Activated T-helper 2 cell treated with anti-CD3 and anti-CD28 coated beads, Interferon-gamma antibody, Interleukin-2, Interleukin-4, amounts not matched to agents 10 μg/mL and 5 μg/mL and 100 μg/mL, durations not matched to agents 14 hours and 24 hours and 36 hours (primary cell): ENCODE measurements around the gene PDGFRB. TPM values are rescaled to one million over a fixed set of nuclear protein-coding genes. Genes with fewer than 3 reads are reported as not detected.

Experiments
- DNase-seq: peaks from one replicate; pipeline ENCODE4 v3.0.0; 2021; ENCODE audit warnings: low spot score
- H3K27ac Mint-ChIP-seq: one replicate; pipeline ENCODE4 v1.8.0; 2021; ENCODE audit warnings: mixed read lengths
- H3K27me3 Mint-ChIP-seq: one replicate; pipeline ENCODE4 v1.8.0; 2021; ENCODE audit warnings: low read depth, mixed read lengths
- H3K36me3 Mint-ChIP-seq: one replicate; pipeline ENCODE4 v1.8.0; 2021; ENCODE audit warnings: low read depth, mixed read lengths
- H3K4me1 Mint-ChIP-seq: one replicate; pipeline ENCODE4 v1.8.0; 2021; ENCODE audit warnings: low read depth, mixed read lengths
- H3K4me3 Mint-ChIP-seq: one replicate; pipeline ENCODE4 v1.8.0; 2021; ENCODE audit warnings: low read depth, mild to moderate bottlenecking, moderate library complexity, mixed read lengths
- H3K9me3 Mint-ChIP-seq: one replicate; pipeline ENCODE4 v1.8.0; 2021; ENCODE audit warnings: mixed read lengths
- intact Hi-C: fragments of 100-400 bp; cut with micrococcal nuclease; formaldehyde crosslinking; loops from one replicate; pipeline ENCODE4 v1.15.1; 2023
- total RNA-seq: library from RNA; stranded (reverse); gene quantifications from 2 replicates; pipeline ENCODE4 v1.2.3, GENCODE V29; 2022

PDGFRB gene
- total RNA-seq, 1 donor from 2014 or later, result 1.3 TPM

DNA sequence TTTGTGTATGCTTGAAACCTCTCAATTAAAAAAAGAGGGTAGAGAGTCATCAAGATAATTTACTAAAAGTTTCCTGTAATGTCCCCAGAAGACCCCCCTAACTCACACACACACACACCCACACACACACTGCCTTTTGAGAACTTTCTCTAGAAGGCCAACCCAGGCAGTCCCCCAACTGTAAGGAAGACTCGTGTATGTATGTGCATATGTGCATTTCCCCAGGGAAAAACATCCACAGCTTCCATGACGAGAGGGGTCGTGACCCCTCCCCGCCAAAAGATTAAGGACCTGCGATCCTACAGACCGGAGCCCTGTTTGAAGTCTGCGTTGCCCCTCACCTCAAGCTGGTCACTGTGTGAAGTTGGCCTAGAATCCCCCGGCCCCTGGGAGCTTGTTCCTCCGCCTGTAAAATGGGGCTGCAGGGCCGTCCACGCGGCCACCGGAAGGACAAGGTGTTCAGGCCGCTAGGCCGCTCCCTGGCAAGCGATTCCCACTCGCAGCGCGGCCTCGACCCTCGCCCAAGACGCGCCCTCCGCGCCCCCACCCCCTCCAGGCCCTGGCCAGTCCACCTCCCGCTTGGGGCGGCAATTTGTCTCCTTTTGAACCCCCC, 10.5 kb upstream of the PDGFRB start:
- H3K36me3 Mint-ChIP-seq, result no peaks in the 10 kb centered on the region
- no peak overlapping the region for H3K27ac Mint-ChIP-seq
- H3K9me3 Mint-ChIP-seq, result no peaks in the 10 kb centered on the region
- H3K4me3 Mint-ChIP-seq, result no peak overlapping the region
- DNase-seq, result no peak
- intact Hi-C loops, result no loop called here
- peaks cover 36% of the 10 kb centered on the region for H3K27me3 Mint-ChIP-seq
- no peaks in the 10 kb centered on the region for H3K4me1 Mint-ChIP-seq

DNA sequence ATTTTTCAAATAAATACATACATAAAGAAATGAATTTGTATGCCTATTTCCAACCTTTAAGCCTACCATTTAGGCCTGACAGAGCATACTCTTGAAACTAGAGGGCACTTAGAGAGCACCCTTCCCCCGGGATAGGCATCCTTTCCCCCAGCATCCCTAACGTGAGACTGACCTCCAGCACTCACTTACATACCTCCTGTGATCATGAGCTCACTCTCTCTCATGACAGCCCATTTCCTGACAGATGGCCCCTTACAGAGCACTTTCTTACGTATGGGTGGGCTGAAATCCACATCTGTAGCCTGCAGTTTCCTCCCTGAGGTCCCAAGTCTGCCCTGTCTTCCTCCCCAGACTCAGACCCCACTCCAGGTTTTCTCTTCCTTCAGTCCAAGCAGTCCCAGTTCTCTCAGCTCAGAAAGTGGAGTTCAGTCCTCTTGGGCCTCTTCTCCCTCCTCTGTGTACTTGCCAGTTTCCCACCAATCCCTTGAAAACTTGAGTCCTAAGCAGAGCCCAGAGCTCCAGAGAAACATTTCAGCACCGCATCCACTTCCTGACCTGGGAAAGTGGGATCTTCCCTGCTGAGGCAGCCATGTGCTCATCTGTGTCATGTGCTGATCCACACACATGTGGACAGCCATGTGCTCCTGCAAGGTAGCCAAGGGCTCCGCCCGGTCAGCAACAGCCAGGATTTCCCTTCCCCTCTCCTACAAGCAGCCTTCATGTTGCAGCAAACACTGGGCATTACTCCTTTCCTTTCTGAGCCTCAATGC, 8.8 kb upstream of the PDGFRB start:
- Mint-ChIP-seq H3K4me1 (no peaks in the 10 kb centered on the region), H3K36me3 (no peaks in the 10 kb centered on the region), H3K4me3 (no peak overlapping the region), H3K9me3 (no peaks in the 10 kb centered on the region), H3K27me3 (peaks cover 29% of the 10 kb centered on the region), H3K27ac (no peak overlapping the region)
- intact Hi-C loops, result no loop called here
- DNase-seq, result no peak

DNA sequence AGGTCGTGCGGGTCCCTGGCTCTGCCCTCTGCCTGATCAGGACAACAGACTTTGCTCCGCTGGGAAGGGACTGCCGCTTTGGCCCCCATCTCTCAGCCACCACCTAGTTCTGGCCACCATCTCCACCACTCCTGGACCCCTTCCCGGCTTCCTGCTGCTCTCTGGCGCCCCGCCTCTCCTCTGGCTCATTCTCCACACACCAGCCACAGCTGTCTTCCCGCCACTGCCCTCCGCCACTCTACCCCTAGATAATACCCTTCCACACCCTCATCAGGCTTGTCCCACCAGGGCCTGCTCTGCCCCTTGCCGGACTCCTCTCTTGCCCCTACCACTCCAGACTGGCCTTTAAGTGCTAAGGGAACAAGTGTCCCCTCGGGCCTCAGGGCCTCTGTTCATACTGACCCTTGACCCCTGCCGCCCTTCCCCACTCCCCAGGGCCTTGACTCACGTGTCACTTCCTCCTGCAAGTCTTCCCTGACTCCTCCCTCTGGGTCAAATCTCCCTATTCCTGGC, 8.0 kb upstream of the PDGFRB start:
- Mint-ChIP-seq H3K27ac (no peak overlapping the region), H3K27me3 (peaks cover 27% of the 10 kb centered on the region), H3K4me3 (no peak overlapping the region), H3K4me1 (no peaks in the 10 kb centered on the region), H3K36me3 (no peaks in the 10 kb centered on the region), H3K9me3 (no peaks in the 10 kb centered on the region)
- no peak for DNase-seq
- intact Hi-C loops, result no loop called here

DNA sequence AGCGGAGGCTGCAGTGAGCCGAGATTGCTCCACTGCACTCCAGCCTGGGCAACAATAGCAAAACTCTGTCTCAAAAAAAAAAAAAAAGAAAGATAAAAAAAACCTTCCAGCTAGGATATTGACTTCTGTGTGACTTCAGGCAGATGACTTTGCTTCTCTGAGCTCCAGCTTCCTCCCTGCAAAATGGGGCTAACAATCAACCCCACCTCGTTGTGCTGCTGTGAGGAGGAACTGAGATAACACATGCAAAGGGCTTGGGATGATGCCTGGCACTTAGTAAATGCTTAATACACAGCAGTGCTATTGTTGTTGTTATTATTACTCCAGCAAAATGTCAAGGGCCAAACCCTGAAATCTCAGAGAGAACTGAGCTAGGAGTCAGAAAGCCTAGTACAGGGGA, 7.4 kb upstream of the PDGFRB start:
- DNase-seq, result no peak
- intact Hi-C loops, result no loop called here
- Mint-ChIP-seq H3K4me1 (no peaks in the 10 kb centered on the region), H3K36me3 (no peaks in the 10 kb centered on the region), H3K27me3 (peaks cover 21% of the 10 kb centered on the region), H3K4me3 (no peak overlapping the region), H3K9me3 (no peaks in the 10 kb centered on the region), H3K27ac (no peak overlapping the region)

DNA sequence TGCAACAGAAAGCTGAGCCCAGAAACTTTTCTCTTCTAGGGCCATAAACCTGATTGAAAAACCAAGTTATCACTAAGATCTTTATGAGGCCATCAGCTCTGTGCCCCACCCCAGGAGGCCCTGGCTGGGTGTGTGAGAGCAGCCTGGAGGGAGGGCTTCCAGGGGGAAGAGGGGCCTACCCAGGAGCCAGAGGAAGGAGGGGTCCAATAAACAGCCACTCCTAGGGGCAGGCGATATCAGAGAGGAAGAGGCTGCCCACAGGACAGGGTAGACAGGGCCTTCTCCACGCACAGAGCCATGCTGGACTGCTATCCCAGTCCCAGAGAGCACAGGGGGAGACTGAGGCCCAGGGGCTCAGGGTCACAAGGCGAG, 6.5 kb upstream of the PDGFRB start:
- Mint-ChIP-seq H3K4me3 (no peak overlapping the region), H3K36me3 (no peaks in the 10 kb centered on the region), H3K4me1 (no peaks in the 10 kb centered on the region), H3K27me3 (peaks cover 17% of the 10 kb centered on the region), H3K27ac (no peak overlapping the region), H3K9me3 (no peaks in the 10 kb centered on the region)
- DNase-seq, result no peak
- intact Hi-C loops, result no loop called here

DNA sequence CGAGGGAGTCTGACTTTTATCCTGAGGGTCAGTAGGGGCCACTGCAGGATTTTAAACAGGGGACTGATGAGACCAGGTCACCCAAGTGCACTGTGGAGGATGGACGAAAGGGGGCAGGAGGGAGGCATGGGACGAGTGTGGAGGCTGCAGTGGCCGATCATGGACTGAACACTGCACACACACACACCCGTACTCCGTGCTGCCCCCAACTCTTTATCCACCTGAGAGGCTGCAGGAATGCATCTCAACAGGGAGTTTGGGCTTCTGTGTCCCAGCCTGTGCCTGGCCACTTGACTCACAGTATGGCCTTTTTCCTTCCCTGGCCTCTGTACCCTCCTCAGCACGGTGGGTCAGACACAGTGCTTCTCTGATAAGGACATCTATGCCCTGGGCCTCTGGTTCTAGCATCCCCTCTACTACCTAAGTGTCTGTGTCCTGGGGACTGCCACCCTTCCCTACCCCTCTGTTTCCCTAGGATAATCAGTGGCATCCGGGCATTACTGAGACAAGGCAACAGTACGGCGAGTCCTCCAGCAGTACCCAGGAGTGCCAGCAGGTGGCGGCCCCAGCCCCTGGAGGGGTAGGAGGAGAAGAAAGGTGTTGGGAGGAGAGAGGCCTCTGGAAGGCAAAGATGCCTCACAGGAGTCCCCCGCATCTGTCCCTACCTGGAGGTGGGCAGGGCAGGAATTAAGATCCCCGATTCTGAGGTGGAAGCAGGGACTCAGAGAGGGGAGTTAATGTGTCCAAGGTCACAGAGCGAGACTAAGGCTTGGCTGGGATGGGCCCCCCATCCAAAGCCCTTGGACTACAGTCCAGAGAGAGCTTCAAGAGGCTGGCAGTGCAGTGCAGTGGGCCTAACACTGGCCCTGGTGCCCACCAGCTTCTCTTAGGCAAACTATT, 5.8 kb upstream of the PDGFRB start:
- Mint-ChIP-seq H3K4me3 (no peak overlapping the region), H3K4me1 (no peaks in the 10 kb centered on the region), H3K36me3 (no peaks in the 10 kb centered on the region), H3K27me3 (peaks cover 21% of the 10 kb centered on the region), H3K27ac (no peak overlapping the region), H3K9me3 (no peaks in the 10 kb centered on the region)
- peak; percentile 60 for DNase-seq
- intact Hi-C loops, result loop anchor here (1.0 kb wide), 3 partner anchors 57 to 275 kb away; no protein-coding TSS in a partner anchor

DNA sequence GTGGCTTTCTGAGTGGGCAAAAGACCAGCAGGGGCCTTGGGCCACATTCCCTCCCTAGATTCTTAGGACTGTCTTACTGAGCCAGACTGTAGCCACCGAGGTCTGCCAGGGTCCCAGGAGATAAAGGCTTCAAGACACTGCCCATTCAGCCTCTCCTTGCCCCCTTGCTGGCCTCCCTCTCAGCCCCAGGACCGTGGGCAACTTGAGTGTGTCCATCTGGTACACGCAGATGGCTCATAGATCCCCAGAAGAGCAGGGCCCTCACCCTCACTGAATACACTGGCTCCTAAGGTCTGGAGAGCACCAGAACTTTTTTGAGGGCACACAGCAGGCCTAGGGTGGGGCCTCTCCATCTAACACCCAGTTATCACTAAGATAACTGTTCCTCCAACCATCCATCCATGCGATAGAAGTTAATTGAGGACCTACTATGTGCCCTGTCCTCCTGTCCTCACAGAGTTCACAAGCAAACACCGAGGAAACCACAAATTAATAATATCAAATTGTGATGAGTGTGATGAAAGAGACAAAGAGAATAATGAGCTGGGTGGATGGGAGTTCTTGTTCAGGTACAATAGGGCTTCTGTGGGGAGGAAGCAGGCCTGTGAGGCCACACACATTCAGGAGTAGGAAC, 4.9 kb upstream of the PDGFRB start:
- intact Hi-C loops, result loop anchor here (1.0 kb wide), 3 partner anchors 58 to 276 kb away; no protein-coding TSS in a partner anchor
- DNase-seq, result no peak
- Mint-ChIP-seq H3K4me3 (no peak overlapping the region), H3K4me1 (peaks cover 5% of the 10 kb centered on the region), H3K27me3 (peaks cover 21% of the 10 kb centered on the region), H3K27ac (no peak overlapping the region), H3K9me3 (no peaks in the 10 kb centered on the region), H3K36me3 (no peaks in the 10 kb centered on the region)

DNA sequence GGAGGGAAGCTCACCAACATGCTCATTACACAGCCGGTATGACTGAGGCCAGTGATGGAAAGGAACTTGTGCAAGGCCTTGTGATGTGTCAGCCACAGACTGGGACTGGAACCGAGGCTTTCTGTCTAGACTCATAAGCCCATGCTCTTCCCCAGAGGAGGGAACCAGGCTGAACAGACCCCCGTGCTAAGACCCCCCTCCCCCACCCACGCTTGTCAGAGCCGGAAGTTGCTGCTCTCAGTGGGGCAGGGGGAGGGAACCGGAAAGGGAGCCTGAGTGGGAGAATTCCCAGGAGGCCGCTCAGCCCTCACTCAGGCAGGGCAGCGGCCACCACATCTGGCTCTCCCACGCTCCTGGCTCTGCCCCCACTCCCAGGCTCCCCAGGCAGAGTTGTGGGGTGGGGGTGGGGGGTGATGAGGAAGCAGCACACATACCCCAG, 4.1 kb upstream of the PDGFRB start:
- H3K27ac Mint-ChIP-seq, result no peak overlapping the region
- peaks cover 21% of the 10 kb centered on the region for H3K27me3 Mint-ChIP-seq
- H3K36me3 Mint-ChIP-seq, result no peaks in the 10 kb centered on the region
- no peak for DNase-seq
- H3K4me3 Mint-ChIP-seq, result no peak overlapping the region
- H3K4me1 Mint-ChIP-seq, result peaks cover 5% of the 10 kb centered on the region
- intact Hi-C loops, result no loop called here
- H3K9me3 Mint-ChIP-seq, result no peaks in the 10 kb centered on the region

DNA sequence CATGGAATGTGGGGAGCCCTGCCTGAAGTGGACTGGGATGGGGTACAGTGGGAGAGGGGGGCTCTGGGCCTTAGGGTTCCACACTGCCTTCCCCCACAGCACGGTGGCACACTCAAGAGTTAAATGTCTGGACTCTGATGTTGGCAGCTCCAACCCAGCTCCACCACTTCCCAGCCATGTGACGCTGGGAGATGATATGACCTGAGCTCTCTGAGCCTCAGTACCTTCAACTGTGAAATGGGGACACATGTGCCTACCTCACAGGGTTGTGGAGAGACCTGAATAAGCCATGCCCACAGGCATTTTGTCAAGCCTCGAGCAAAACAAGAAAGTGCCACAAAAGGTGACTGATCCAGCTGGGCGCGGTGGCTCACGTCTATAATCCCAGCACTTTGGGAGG, 3.4 kb upstream of the PDGFRB start:
- Mint-ChIP-seq H3K27ac (no peak overlapping the region), H3K4me3 (no peak overlapping the region), H3K27me3 (peaks cover 26% of the 10 kb centered on the region), H3K4me1 (peaks cover 5% of the 10 kb centered on the region), H3K36me3 (no peaks in the 10 kb centered on the region), H3K9me3 (no peaks in the 10 kb centered on the region)
- intact Hi-C loops, result no loop called here
- no peak for DNase-seq

DNA sequence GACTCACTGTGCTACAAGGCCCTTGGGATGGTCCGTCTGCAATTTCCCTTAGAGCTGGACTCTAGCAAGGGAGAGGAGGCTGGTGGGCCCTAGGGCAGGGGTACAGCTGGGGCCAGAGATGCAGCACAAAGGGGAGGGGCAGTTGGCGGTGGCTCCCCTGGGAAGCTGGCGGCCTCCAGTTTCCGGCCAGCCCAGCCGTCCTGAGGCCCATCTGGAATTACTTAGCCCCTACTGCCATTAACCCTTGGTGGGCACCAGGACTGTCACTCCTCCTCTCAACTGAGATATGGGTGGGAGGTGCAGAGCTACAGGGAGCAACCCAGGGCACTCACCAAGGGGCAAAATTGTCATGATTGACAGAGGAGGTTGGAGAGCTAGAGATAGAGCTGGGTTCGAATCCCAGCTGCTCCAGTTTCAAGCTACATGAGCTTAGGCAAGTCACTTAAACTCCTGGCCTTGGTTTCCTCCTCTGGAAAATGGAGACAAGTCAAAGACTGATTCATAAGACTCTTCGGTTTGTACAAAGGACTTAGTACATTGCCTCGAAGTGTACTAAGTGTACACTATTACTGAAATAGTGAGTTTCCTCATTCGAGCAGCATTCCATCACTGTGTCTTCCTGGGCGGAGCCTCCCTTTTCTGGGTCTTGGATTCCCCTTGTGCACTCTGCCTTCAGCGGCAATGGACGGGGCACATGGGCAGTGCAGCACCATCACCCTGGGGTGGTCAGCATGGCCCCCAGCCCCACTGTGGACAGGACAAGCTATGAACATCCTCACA, 2.7 kb upstream of the PDGFRB start:
- Mint-ChIP-seq H3K4me3 (no peak overlapping the region), H3K36me3 (no peaks in the 10 kb centered on the region), H3K27me3 (peaks cover 30% of the 10 kb centered on the region), H3K27ac (no peak overlapping the region), H3K4me1 (peaks cover 5% of the 10 kb centered on the region), H3K9me3 (no peaks in the 10 kb centered on the region)
- intact Hi-C loops, result no loop called here
- DNase-seq, result no peak

DNA sequence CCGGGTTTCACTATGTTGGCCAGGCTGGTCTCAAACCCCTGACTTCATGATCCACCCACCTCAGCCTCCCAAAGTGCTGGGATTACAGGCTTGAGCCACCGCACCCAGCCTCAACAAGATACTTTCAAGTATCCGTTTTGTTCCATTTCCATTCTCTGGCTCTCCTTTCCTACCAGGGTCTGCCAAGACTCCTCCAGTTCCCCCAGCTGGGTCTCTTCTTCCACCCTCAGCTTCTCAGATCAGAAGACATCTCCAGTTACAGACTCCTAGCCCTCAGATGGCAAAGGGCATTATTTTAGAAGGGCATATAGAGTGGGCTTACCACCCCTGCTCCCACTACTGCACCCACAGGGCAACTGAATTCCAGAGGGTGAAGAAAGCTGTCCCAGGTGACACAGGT, 1.5 kb upstream of the PDGFRB start:
- no peak for DNase-seq
- Mint-ChIP-seq H3K27ac (no peak overlapping the region), H3K9me3 (no peaks in the 10 kb centered on the region), H3K4me3 (no peak overlapping the region), H3K4me1 (peaks cover 5% of the 10 kb centered on the region), H3K36me3 (no peaks in the 10 kb centered on the region), H3K27me3 (peaks cover 30% of the 10 kb centered on the region)
- intact Hi-C loops, result no loop called here

DNA sequence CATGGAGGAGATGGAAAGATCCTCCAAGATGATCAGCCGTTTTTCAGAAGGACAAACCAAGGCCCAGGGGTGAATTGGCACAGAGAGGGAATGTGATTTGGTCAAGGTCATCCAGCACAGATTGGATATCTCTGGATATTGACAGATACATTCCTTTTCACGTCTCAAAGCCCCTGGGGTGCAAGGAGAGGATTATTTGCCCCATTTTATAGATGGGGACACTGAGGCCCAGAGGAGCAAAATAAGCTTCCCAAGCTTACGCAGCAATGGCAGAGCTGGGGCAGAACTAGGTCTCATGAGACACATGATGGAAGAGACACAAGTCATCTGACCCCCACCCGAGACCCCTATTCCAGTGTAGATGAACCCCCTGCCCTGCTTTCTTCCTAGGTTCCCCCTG, 895 bp upstream of the PDGFRB start:
- H3K27ac Mint-ChIP-seq, result no peak overlapping the region

More for the DNA sequence above, 895 bp upstream of the PDGFRB start:
- no peak for DNase-seq
- Mint-ChIP-seq H3K36me3 (no peaks in the 10 kb centered on the region), H3K4me3 (no peak overlapping the region), H3K4me1 (peaks cover 5% of the 10 kb centered on the region), H3K27me3 (peaks cover 30% of the 10 kb centered on the region), H3K9me3 (no peaks in the 10 kb centered on the region)
- intact Hi-C loops, result no loop called here
